Embryonic facial prominence (tissue), 1 donor: ENCODE measurements around the gene CST4.
"Not testable (repeated sequence)": the region's sequence is repeated elsewhere in the genome, so short reads cannot be mapped to it uniquely, and the experiment has no call there.

ENCODE experiments used
- DNase-seq: peaks from one replicate; pipeline ENCODE4 v3.0.0-alpha.2; 2016; ENCODE audit errors: extremely low spot score

Gene CST4

GRCh38 chr20:23687986-23688385 is 852 bp downstream of the CST4 start:
- DNase-seq = no peak

DNA sequence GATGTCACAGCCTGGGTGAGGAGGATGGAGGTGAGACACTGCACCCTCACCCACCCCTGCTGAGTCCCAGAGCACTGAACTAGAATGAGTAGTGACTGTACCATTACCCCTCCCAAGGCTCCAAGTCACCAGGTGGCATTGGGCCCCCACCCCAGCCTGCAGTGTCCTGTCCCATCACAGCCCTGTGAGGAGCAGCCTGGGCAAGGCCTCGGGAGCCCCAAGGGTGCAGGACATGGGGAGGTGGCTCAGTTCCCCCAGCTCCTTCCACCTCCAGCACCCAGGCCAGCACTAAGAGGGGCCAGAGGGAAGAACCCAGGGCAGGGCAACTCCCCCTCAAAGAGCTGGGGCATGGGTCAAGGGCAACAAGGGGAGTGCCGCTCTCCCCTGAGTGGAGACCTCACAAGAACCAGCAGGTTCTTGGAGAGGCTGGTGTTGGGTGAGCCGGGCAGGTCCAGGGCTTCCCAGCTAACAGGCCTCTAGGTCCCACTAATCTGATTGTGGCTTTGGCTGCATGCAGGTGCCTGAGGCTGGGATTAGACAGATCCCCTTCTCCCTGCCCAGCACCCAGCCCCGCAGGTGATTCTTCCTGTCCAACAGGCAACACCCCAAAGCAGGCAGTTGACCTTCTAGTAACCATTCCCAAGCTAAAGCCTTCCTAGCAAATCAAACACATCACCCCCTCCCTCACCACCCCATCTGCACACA is 2.6 kb downstream of the CST4 start:
- DNase-seq = no peak

- not testable (repeated sequence) for DNase-seq
These were observed 3.3 kb downstream of the CST4 start for GRCh38 chr20:23685529-23685896.

- no peak for DNase-seq
These were observed 4.6 kb downstream of the CST4 start for GRCh38 chr20:23684261-23684660.

DNA sequence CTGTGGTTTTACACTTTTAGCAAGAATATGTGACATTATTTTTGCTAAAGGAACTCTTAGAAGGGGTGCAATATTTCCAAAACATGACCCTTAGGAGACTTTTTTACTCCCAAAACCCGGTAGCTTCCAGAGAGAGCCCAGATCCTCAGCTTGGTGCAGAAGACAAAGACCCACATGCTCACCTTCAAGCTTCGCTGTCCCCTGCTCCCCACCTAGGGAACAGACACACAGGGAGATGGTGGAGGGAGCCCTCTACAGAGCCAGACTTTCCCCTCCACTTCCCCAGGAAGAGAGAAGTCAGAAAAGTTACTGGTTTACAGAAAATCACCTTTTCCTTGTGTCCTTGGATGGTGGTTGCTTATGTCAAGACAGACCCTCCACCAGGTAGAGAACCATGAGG is 5.0 kb downstream of the CST4 start:
- DNase-seq = no peak

- no peak for DNase-seq
These were observed 5.6 kb downstream of the CST4 start for GRCh38 chr20:23683281-23683680.

GRCh38 chr20:23680146-23680545 is 8.7 kb downstream of the CST4 start:
- no peak for DNase-seq

GRCh38 chr20:23679133-23680092 is 9.4 kb downstream of the CST4 start:
- no peak for DNase-seq

DNA sequence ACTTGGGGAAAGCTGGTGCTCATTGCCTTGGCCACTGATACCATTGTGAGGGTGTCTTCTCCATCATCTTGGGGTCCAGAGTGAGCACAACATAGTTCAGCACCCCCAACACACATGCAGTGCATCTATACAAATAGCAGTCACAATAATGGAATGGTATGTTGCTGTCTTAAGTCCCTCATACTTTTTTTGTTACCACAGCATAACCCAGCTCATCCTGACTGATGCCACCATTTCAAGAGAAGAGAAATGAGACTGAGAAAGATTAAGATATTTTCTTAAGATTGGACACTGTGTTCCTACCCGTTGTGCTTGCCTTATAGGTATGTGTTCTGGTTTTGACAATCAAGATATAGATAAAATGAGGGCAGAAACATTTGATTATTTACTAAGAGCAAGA is 15.6 kb downstream of the CST4 start:
- no peak for DNase-seq

- no peak for DNase-seq
These were observed 16.7 kb downstream of the CST4 start for GRCh38 chr20:23672158-23672557.

- no peak for DNase-seq
These were observed 17.4 kb downstream of the CST4 start for GRCh38 chr20:23671479-23671878.

GRCh38 chr20:23670361-23670760 is 18.5 kb downstream of the CST4 start:
- no peak for DNase-seq

- no peak for DNase-seq
These were observed 19.0 kb downstream of the CST4 start for GRCh38 chr20:23669866-23670265.

- no peak for DNase-seq
These were observed 19.5 kb downstream of the CST4 start for GRCh38 chr20:23669327-23669726.

GRCh38 chr20:23668477-23668951 is 20.3 kb downstream of the CST4 start:
- DNase-seq = no peak

- no peak for DNase-seq
These were observed 21.2 kb downstream of the CST4 start for GRCh38 chr20:23667666-23668065.

DNA sequence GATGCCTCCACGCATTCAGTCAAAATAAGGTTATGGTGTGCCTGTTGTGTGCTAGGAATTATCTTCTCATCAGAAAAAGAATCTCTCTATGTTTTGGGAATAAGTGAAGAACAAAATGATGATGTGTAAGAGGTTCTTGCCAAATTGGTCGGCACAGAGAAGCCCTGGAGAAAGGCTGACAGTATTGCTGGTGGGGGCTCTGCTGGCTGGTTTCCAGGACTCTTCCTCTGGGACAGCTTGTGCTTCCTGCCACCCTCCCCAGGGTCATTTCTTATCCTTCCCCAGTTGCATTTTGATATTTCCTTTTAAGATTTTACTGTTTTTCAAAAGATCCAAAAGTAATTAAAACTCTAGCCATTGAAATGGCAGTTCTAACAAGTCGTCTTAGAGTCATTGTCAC is 22.1 kb downstream of the CST4 start:
- no peak for DNase-seq

DNA sequence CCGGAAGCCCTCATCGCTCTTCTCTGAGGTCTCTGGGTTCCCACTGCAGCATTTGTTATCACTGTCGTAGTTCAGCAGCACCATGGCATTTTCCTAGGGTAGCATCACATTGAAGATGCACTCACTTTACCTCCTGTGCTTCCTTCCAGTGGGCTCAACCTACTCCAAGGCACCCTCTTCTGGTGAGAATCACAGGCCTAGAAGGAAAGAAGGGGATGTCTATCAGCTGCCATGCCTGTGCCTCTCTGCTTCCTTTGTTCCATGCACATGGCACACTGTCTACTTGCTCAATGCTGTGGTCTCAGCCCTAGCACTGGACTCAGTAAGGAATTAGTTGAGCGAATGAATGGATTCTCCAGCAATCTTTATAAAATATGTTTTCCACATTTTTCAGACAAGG is 22.6 kb downstream of the CST4 start:
- no peak for DNase-seq

- no peak for DNase-seq
These were observed 23.9 kb downstream of the CST4 start for GRCh38 chr20:23664954-23665353.

DNA sequence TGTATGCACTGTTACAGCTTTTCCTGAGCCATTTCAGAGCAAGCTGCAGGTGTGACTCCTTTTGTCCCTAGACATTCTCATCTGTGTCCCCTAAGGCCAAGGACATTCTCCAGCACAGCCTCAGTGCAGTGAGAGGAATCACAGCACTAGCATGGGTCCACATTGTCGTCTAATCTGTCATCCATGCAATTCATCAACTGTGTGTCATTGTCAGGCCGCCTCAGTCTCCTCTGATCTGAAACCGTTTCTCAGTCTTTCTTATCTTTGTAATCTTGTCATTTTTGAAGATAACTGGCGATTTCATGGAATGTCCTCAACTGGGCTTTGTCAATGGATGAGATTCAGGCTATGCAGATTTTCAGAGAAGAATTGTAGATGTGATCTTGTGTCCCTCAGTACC is 24.8 kb downstream of the CST4 start:
- DNase-seq = not testable (repeated sequence)

DNA sequence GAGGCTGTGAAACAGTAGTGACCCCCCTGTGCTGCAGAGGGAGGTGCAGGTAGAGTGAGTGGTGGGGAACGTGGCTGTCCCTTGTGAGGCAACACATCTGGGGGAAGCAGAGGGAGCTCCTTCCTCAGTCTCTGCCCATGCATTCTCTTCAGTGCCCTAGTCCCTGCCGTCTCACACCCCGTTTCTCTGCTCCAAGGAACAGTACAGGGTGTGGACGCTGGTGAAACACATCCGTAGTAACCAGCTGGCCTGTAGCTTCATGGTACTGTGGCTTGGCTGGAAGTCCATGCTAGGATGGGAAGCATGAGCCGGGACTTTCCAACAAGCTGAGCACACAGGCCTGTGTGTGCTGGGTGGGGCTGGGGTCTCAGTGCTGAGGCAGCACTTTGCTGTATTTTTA is 25.7 kb downstream of the CST4 start:
- no peak for DNase-seq

GRCh38 chr20:23662276-23662870 is 26.5 kb downstream of the CST4 start:
- DNase-seq = no peak

GRCh38 chr20:23661002-23661429 is 27.8 kb downstream of the CST4 start:
- DNase-seq = no peak
